A549 (cell line): ENCODE data around the gene TTC19.

Source experiments
- POLR2A ChIP-seq: IDR thresholded peaks from 2 replicates; pipeline ENCODE4 v1.6.1; 2012; ENCODE audit warnings: mild to moderate bottlenecking, low read length
- RAD21 ChIP-seq, 2 experiments: fragments of >200 bp in 1 of 2; sonication (Bioruptor Twin) in 1 of 2; formaldehyde crosslinking in 1 of 2; IDR thresholded peaks in 1 of 2; conservative IDR thresholded peaks in 1 of 2; 2 replicates in 1 of 2; 3 replicates in 1 of 2; pipeline ENCODE4 v1.6.1; 2012 to 2018; ENCODE audit warnings: inconsistent platforms in 1 of 2
- TF ChIP-seq, protein P1 (sequence below): fragments of >200 bp; sonication (Bioruptor Twin); formaldehyde crosslinking; IDR thresholded peaks from 3 replicates; pipeline ENCODE4 v1.5.1; 2016

- TF ChIP-seq, protein P1, sequence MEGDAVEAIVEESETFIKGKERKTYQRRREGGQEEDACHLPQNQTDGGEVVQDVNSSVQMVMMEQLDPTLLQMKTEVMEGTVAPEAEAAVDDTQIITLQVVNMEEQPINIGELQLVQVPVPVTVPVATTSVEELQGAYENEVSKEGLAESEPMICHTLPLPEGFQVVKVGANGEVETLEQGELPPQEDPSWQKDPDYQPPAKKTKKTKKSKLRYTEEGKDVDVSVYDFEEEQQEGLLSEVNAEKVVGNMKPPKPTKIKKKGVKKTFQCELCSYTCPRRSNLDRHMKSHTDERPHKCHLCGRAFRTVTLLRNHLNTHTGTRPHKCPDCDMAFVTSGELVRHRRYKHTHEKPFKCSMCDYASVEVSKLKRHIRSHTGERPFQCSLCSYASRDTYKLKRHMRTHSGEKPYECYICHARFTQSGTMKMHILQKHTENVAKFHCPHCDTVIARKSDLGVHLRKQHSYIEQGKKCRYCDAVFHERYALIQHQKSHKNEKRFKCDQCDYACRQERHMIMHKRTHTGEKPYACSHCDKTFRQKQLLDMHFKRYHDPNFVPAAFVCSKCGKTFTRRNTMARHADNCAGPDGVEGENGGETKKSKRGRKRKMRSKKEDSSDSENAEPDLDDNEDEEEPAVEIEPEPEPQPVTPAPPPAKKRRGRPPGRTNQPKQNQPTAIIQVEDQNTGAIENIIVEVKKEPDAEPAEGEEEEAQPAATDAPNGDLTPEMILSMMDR = no peak
- TF ChIP-seq RAD21 (conservative IDR thresholded peaks at IDR 0.05 in 1 of 2, IDR thresholded peaks at IDR 0.05 in 1 of 2) = no peak
- no peak for TF ChIP-seq POLR2A
Measured at GRCh38 chr17:15970500-15970899, 29.1 kb upstream of the TTC19 start.
